ENCODE measurements around the gene LTBP1. TPM values are rescaled to one million over a fixed set of nuclear protein-coding genes. Genes with fewer than 3 reads are reported as not detected.

LTBP1 gene
- total RNA-seq, 4 donors from 2014 or later, result 8.7 to 18.7 (median 13.0) TPM

DNA sequence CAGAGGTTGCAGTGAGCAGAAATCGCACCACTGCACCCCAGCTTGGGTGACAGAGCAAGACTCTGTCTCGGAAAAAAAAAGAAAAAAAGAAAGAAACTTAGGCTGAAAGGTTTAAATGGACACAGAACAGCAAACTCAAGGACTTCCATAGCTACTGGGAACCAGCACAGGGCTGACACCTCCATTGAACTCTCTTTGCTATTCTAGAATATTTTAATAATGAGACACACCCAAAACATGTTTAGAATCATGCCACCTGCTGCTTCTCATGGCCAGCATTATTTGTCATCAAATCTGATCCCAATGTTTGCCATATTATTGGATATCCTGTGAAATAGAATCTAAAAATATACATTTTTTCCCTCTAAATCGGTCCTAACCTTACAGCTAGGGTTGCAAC, 42.7 kb upstream of the LTBP1 start:
- WGBS, result 86% methylated on average over 3 of the region's 3 CpGs
- H3K9me3 ChIP-seq, result no peaks in the 10 kb centered on the region
- peaks cover 3% of the 10 kb centered on the region for H3K27me3 ChIP-seq
- no peaks in the 10 kb centered on the region for H3K36me3 ChIP-seq
- DNase-seq (ENCODE audit: low spot score in 2 of 2), result no peak
- no peaks in the 10 kb centered on the region for H3K4me1 ChIP-seq
- no peak overlapping the region for H3K4me3 ChIP-seq
- TF ChIP-seq EP300 (IDR thresholded peaks at IDR 0.05), result no peak
- no peak for TF ChIP-seq POLR2AphosphoS5 (IDR thresholded peaks at IDR 0.05)
- TF ChIP-seq CTCF (IDR thresholded peaks at IDR 0.05), result no peak
- no peak for TF ChIP-seq POLR2A (IDR thresholded peaks at IDR 0.05)
- no peak overlapping the region for H3K27ac ChIP-seq

- WGBS, result 69% methylated on average over 3 of the region's 3 CpGs
- Histone ChIP-seq H3K4me3 (no peak overlapping the region), H3K27me3 (no peaks in the 10 kb centered on the region), H3K36me3 (no peaks in the 10 kb centered on the region), H3K9me3 (no peaks in the 10 kb centered on the region), H3K4me1 (no peaks in the 10 kb centered on the region), H3K27ac (no peak overlapping the region)
- no peak for TF ChIP-seq CTCF (IDR thresholded peaks at IDR 0.05)
- TF ChIP-seq POLR2A (IDR thresholded peaks at IDR 0.05), result no peak
- no peak for TF ChIP-seq EP300 (IDR thresholded peaks at IDR 0.05)
- TF ChIP-seq POLR2AphosphoS5 (IDR thresholded peaks at IDR 0.05), result no peak
- DNase-seq (ENCODE audit: low spot score in 2 of 2), result no peak
Measured at GRCh38 chr2:32904751-32905150, 42.0 kb upstream of the LTBP1 start.

GRCh38 chr2:32905270-32905669, 41.5 kb upstream of the LTBP1 start:
- TF ChIP-seq POLR2A (IDR thresholded peaks at IDR 0.05) (no peak), CTCF (IDR thresholded peaks at IDR 0.05) (no peak), EP300 (IDR thresholded peaks at IDR 0.05) (no peak), POLR2AphosphoS5 (IDR thresholded peaks at IDR 0.05) (no peak)
- H3K4me3 ChIP-seq, result no peak overlapping the region
- no peak for DNase-seq (ENCODE audit: low spot score in 2 of 2)
- H3K9me3 ChIP-seq, result no peaks in the 10 kb centered on the region
- no peak overlapping the region for H3K27ac ChIP-seq
- no peaks in the 10 kb centered on the region for H3K4me1 ChIP-seq
- no peaks in the 10 kb centered on the region for H3K36me3 ChIP-seq
- no peaks in the 10 kb centered on the region for H3K27me3 ChIP-seq
- 76% methylated on average over 3 of the region's 3 CpGs for WGBS

DNA sequence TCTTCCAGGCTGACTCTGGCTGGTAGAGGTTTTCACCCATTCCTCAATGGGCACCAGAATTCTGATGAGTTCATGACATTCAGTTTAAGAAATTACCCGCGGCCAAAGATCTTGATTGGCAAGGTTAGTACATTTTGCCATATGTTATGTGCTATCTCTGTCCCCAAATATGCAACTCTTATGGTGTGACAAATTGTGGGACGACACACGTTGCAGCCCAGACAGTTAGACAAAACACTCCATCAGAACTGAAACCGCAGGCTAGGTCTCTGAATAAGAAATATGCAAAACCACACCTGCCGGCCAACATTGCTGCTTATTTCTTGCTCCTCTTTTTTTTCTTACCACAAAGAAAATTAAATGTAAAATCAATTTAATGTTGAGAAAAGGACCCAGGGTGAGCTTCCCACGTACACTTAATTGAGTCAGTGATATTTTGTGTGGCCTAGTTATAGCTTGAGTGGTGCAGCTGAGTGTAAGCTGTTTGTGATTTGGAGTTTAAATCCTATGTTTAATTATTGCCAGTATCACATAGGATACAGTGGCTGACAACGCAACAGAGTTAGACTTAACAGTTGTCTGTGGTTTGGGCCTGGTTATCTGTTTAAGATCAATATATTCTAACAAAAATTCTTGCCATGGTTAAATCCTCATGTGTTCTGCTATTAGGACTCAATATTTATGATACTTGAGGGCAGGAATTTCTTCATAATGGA, 35.7 kb upstream of the LTBP1 start:
- TF ChIP-seq CTCF (IDR thresholded peaks at IDR 0.05) (no peak), POLR2A (IDR thresholded peaks at IDR 0.05) (no peak)
- H3K4me1 ChIP-seq, result no peaks in the 10 kb centered on the region
- WGBS, result 90% methylated on average over 8 of the region's 8 CpGs

GRCh38 chr2:32915694-32916093, 31.1 kb upstream of the LTBP1 start:
- TF ChIP-seq EP300 (IDR thresholded peaks at IDR 0.05), result no peak
- no peak for TF ChIP-seq POLR2AphosphoS5 (IDR thresholded peaks at IDR 0.05)
- no peak for TF ChIP-seq CTCF (IDR thresholded peaks at IDR 0.05)
- no peak for TF ChIP-seq POLR2A (IDR thresholded peaks at IDR 0.05)
- 94% methylated on average over 1 of the region's 1 CpG for WGBS
- no peaks in the 10 kb centered on the region for H3K27me3 ChIP-seq
- H3K27ac ChIP-seq, result no peak overlapping the region
- no peak overlapping the region for H3K4me3 ChIP-seq
- DNase-seq (ENCODE audit: low spot score in 2 of 2), result no peak
- H3K4me1 ChIP-seq, result no peaks in the 10 kb centered on the region
- H3K36me3 ChIP-seq, result no peaks in the 10 kb centered on the region
- no peaks in the 10 kb centered on the region for H3K9me3 ChIP-seq

More for the DNA sequence above, 35.7 kb upstream of the LTBP1 start:
- Histone ChIP-seq H3K4me3 (no peak overlapping the region), H3K36me3 (no peaks in the 10 kb centered on the region), H3K27me3 (no peaks in the 10 kb centered on the region), H3K27ac (no peak overlapping the region), H3K9me3 (no peaks in the 10 kb centered on the region)
- DNase-seq (ENCODE audit: low spot score in 2 of 2), result no peak

Measured in suprapubic skin (tissue), 4 donors.